PC-9 (cell line): ENCODE results near the gene AFG3L2.

Source experiments
- EZH2 ChIP-seq: fragments of 200-600 bp; sonication (generic); IDR thresholded peaks from 2 replicates; pipeline ENCODE4 v1.8.0; 2017; ENCODE audit warnings: antibody characterized with exemption, low read depth
- TF ChIP-seq, protein P1 (sequence below): fragments of 200-600 bp; sonication (generic); conservative IDR thresholded peaks from 2 replicates; pipeline ENCODE4 v1.6.1; 2017; ENCODE audit warnings: mixed run types, antibody characterized with exemption, mild to moderate bottlenecking, moderate library complexity

DNA sequence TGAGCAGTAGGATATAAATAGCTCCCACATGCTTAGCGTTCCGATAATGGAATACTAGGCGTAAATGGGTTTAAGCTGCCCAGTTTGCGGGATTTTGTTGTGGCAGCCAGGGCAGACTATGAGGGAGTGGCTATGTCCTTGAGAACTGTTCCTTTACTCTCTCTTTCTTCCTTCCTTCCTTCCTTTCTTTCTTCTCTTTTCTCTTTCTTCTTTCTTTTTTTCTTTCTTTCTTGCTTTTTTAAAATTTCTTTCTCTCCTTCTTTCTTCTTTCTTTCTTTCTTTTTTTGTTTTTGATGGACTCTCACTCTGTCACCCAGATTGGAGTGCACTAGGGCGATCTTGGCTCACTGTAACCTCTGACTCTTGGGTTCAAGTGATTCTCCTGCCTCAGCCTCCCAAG lies 21.6 kb upstream of the AFG3L2 start:
- TF ChIP-seq, protein P1, sequence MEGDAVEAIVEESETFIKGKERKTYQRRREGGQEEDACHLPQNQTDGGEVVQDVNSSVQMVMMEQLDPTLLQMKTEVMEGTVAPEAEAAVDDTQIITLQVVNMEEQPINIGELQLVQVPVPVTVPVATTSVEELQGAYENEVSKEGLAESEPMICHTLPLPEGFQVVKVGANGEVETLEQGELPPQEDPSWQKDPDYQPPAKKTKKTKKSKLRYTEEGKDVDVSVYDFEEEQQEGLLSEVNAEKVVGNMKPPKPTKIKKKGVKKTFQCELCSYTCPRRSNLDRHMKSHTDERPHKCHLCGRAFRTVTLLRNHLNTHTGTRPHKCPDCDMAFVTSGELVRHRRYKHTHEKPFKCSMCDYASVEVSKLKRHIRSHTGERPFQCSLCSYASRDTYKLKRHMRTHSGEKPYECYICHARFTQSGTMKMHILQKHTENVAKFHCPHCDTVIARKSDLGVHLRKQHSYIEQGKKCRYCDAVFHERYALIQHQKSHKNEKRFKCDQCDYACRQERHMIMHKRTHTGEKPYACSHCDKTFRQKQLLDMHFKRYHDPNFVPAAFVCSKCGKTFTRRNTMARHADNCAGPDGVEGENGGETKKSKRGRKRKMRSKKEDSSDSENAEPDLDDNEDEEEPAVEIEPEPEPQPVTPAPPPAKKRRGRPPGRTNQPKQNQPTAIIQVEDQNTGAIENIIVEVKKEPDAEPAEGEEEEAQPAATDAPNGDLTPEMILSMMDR = no peak
- TF ChIP-seq EZH2 = no peak
